Kidney tubule cell (primary cell): ENCODE measurements around the gene HMGXB4.

Source experiments
- DNase-seq: peaks from one replicate; pipeline ENCODE4 v3.0.0-alpha.2; 2018; ENCODE audit warnings: low spot score

Gene HMGXB4

DNA sequence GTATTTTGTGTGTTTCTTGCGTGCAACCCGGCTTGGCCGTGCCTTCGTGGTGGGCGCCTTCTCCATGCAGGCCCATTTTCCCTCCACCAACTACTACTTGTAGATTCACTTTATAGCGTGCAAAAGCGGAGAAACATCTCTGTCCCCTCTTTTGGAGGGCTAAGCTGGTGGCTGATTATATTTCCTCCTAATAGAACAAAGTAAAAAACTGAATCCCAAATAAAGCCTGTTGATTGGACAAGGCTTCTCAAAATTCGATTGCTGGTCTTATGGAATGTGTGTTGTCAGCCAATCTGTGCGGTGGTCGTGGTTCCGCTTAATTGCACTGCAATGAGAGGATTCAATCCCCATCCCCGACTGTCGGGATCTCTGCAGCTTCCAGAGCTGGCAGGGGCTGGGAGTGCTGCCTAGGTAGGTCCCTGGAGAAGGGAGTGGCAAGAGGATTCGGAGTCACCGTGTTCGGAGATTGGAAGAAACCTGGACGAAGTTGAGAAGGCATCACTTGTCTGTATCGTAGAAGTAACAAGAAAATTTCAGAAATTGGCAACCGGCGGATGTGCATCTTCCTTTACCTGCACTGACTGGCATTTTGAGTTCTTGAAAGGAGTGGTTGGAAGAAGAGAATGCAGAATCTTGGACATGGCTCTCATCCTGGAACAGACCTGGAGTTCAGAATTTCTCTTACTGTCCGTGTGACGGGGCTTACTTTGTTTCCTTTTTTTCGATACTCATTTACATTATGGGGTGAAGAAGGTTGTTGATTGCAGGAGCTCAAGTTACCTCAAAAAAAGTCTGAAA lies 1.1 kb downstream of the HMGXB4 start:
- DNase-seq: peak; percentile 26

DNA sequence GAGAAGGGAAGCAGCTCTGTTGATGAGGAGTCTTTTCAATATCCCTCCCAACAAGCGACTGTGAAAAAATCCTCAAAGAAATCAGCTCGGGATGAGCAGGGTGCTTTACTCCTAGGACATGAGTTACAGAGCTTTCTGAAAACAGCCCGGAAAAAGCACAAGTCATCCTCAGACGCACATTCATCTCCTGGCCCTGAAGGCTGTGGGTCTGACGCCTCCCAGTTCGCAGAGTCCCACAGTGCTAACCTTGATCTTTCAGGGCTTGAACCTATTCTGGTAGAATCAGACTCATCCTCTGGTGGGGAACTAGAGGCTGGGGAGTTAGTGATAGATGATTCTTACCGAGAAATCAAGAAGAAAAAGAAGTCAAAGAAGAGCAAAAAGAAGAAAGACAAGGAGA lies 7.7 kb downstream of the HMGXB4 start:
- DNase-seq: no peak

DNA sequence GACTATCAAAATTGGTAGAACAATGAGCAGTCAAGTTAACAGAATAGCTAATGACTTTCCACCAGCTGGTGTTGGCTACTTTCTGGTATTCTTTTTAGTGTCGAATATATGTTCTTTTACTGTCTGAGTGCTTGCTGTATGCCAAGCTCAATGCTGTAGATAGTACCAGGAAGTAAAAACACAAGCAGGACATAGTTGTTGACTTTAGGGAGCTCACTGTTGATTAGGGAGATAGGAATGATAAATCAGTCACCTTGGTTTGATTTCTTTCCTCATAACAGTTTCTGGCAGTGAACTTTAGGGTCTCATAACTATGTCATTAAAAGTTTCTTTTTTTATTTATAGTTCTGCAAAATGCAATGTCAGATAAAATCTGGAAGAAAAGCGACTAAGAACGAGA lies 9.0 kb downstream of the HMGXB4 start:
- DNase-seq: peak; percentile 15

GRCh38 chr22:35269630-35270029 lies 12.3 kb downstream of the HMGXB4 start:
- DNase-seq: no peak

DNA sequence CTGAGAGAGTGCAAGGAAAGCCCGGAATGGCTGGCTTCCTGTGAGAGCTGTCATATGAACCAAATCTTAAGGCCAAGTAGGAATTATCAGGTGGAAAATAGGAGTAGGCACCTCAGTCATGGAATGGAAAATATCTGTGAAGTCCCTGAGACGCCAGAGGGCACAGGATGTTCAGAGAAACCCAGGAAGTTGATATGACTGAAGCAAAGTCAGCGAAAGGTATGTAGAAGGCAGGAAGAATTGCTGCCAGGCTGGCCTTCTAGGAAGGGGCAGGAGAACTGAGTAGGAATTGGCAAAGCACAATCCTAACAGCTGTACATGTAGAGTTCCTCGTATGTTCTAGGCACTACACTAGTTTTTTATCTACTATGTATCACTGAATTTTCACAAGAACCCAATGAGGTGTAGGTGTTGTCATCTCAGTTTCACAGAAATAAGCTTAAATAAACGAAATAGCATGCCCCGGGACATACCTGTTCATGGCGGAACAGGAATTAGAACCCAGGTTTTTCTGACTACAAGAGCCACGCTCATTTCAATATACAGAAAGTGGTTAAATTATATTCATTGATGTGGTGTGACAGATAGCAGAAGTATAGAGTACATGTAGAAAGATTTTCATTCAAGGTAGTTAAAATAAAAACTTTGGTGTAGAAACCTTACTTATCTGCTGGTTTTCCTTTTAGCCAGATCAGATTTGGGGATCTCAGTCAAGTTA lies 17.0 kb downstream of the HMGXB4 start:
- DNase-seq: peak; percentile 13

DNA sequence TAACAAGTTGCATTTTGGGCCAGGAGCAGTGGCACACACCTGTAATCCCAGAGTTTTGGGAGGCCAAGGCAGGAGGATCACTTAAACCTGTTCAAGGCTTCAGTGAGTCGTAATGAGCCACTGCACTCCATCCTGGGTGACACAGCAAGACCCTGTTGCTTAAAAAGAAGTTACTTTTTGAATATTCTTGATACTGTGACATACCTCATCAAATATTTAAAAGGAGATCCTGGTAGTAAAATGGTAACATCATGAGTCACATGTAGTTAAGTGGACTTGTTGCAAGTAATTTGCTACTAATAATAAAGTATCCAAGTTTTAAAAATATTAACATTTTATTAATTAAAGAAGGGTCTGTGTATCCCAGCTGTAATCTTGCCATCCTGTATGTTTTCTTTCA lies 18.3 kb downstream of the HMGXB4 start:
- peak; percentile 82 for DNase-seq

- DNase-seq: no peak
Measured at GRCh38 chr22:35276019-35276418, 18.7 kb downstream of the HMGXB4 start.

GRCh38 chr22:35288116-35288515 lies 30.8 kb downstream of the HMGXB4 start:
- DNase-seq: no peak

GRCh38 chr22:35292786-35293185 lies 35.5 kb downstream of the HMGXB4 start:
- DNase-seq: peak; percentile 56

DNA sequence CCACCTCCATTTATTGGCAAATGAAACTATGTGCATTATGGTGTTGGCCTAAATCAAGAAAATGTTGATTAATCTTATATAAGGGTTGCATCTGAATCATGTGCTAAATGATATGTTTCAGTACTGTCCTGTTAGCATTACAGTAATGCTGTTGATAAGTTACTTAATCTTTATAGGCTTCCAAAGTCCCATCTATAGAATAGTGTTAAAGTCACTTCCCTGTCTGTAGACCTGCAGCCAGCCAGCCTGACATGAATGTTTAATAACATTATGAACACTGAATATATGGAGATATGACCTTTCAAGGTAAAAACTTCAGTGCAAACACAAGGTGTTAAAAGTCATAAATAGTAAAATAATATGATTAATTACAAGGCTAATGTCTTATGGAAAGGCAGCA lies 38.8 kb downstream of the HMGXB4 start:
- DNase-seq: no peak

DNA sequence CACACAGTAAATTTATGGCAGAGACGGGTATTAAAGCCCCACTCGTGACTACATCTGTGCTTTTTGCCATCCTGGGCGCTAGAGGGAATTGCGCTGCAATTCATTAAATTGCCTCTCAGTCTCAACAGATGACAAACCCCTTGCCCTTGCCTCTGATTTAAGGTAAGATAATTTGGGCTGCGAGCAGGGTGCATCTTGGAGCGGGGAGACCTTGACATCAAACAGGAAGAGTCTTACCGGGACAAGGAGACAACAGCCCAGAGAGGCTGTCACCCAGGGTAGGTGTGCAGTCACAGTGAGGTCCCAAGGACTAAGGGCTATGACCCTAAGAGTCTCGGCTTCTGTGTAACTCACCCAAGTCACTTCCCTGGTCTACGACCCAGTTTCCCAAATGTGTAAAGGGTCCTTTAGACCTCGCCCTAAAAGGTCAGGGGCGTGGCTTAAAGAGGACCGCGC lies 42.0 kb downstream of the HMGXB4 start:
- DNase-seq: peak; percentile 14

DNA sequence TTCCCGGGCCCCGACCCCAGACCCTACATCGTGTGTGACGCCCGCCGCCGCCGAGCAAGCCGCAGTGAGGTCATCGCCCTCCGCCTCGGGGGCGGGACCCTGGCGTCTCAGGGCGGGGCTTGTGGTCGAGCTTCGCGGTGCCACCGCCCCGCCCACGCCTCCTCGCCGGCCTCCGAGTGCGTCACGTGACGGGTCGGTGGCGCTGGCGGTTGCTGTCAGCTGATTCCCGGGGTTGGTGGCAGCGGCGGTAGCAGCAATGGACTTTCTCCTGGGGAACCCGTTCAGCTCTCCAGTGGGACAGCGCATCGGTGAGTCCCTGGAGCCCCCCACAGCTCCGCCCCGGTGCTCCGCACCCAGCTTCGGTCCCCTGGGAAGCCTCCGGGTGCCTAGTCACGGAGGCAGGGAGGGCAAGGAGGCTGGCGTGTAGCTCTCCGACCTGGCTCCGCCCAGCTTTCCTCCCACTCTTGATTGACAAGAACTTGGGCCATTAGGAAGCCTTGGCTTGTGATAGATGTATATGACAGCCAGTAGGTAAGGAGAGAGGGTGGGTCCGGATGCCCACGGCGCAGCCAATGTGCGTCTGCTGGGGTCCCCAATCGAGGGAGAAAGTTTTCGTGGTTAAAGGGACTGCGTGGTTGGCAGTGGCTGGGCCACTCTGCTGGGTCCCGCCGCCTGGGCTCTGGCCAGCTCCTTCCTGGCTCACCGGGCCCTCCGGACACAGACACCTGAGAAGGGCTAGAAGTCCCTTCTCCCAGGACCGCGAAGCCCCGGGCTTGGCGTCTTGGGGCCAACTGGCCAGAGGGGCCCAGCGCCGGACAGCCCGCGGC lies 42.6 kb downstream of the HMGXB4 start, which contains the start of gene TOM1:
Gene TOM1 (plus strand): TSS at position 222 of the 827 bp plus-strand sequence. CDS start 35 bp downstream, at position 257.
- DNase-seq: peak; percentile 99

DNA sequence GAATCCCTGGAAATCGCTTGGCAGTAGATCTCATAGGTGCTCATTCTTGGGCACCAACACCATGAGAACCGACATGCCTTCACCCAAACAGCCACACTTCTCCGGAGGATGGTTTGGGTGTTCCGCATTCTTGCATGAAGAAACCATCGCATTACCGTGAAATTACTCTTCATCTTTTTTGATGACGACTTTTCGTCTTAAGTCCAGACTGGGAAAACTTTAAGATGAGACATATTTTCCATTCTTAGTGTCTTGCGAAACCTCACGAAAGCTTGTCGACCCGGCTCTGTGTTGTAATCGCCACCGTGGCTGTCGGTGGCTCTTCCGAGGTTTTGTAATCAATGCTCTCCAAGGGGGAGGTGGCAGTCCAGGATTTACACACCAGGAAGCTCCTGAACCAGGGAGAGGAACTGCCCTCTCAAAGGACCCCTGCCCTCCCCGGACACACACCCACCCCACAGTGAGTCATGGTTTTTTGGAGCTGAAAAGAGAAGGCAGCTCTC lies 44.1 kb downstream of the HMGXB4 start:
- DNase-seq: peak; percentile 56

GRCh38 chr22:35303029-35303624 lies 45.8 kb downstream of the HMGXB4 start:
- no peak for DNase-seq

GRCh38 chr22:35305525-35306070 lies 48.3 kb downstream of the HMGXB4 start:
- DNase-seq: no peak

DNA sequence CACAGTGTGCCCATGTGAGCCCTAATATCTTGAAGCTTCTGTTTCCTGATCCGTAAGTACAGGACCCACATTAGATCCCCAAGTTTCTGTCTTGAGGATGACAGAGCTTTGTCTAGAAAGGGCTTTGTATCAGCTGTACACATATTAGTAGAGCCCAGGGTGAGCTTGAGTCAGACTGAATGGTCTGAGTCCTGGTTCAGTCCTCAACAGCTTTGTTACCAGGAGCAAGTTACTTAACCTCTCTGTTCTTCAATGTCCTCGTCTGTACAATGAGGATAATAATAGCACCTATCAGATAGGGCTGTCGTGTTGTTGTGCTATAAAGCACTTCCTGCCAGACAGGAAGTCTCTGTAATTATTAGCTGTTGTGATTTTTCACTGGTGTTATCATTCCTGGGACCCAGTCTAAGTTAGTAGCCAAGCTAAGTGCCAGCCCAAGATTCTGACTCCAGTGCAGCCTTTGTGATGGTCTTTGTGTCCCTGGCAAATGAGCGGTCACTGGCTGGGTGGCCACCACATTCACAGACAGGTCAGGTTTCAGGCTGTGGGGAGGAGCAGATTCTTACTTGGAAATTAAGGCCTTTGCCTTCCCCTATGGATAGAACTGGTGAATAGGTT lies 49.2 kb downstream of the HMGXB4 start:
- peak; percentile 53 for DNase-seq

- no peak for DNase-seq
Measured at GRCh38 chr22:35307372-35307771, 50.1 kb downstream of the HMGXB4 start.

DNA sequence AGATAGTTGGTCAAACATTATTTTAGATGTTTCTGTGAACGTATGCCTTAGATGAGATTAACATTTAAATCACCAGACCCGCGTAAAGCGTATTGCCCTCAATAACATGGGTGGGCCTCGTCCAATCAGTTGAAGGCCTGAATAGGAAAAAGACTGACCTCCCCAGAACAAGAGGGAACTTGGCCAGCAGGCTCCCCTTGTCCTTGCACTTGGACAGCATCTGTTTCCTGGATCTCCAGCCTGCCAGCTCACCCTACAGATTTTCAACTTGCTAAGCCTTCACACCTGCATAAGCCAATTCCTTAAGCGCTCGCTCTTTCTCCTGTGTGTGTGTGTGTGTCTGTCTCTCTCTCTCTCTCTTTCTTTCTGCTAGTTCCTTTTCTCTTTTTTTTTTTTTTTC lies 50.6 kb downstream of the HMGXB4 start:
- DNase-seq: no peak

DNA sequence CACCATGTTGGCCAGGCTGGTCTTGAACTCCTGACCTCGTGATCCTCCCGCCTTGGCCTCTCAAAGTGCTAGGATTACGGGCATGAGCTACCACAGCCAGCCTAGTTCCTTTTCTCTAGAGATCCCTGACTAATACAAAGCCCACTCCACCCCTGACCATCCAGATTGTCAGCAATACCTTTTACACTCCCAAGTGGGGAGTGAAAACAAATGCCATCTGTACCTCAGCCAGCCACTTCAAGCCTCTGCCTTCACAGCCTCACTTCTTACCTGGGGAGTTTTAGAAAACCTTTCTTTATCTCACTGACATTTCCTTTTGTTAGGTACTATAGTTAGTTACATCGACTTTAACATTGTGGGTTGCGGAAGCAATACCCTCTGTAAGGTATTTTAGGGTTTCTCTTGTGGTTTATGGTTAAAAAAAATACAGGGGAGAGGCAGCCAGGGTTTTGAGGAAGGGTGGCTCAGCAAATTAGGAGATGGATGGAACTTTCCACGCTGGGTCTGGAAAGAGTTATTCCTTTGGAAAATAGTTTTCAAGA lies 51.3 kb downstream of the HMGXB4 start:
- DNase-seq: no peak
